HG02885 (cell line): ENCODE results near the gene VEGFA.

ENCODE experiments used
- ATAC-seq: cut with Tn5 transposase; IDR thresholded peaks from one replicate; pipeline ENCODE4 v1.9.1; 2021; ENCODE audit warnings: mild to moderate bottlenecking; ENCODE audit not compliant: unreplicated experiment, poor library complexity

Gene VEGFA

DNA sequence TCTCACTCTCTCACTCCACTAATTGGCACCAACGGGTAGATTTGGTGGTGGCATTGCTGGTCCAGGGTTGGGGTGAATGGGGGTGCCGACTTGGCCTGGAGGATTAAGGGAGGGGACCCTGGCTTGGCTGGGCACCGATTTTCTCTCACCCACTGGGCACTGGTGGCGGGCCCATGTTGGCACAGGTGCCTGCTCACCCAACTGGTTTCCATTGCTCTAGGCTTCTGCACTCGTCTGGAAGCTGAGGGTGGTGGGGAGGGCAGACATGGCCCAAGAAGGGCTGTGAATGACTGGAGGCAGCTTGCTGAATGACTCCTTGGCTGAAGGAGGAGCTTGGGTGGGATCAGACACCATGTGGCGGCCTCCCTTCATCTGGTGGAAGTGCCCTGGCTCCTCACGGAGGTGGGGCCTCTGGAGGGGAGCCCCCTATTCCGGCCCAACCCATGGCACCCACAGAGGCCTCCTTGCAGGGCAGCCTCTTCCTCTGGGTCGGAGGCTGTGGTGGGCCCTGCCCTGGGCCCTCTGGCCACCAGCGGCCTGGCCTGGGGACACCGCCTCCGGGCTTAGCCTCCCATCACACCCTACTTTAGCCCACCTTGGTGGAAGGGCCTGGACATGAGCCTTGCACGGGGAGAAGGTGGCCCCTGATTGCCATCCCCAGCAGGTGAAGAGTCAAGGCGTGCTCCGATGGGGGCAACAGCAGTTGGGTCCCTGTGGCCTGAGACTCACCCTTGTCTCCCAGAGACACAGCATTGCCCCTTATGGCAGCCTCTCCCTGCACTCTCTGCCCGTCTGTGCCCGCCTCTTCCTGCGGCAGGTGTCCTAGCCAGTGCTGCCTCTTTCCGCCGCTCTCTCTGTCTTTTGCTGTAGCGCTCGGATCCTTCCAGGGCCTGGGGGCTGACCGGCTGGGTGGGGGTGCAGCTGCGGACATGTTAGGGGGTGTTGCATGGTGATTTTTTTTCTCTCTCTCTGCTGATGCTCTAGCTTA lies 11.2 kb downstream of the VEGFA start:
- ATAC-seq, result no peak

DNA sequence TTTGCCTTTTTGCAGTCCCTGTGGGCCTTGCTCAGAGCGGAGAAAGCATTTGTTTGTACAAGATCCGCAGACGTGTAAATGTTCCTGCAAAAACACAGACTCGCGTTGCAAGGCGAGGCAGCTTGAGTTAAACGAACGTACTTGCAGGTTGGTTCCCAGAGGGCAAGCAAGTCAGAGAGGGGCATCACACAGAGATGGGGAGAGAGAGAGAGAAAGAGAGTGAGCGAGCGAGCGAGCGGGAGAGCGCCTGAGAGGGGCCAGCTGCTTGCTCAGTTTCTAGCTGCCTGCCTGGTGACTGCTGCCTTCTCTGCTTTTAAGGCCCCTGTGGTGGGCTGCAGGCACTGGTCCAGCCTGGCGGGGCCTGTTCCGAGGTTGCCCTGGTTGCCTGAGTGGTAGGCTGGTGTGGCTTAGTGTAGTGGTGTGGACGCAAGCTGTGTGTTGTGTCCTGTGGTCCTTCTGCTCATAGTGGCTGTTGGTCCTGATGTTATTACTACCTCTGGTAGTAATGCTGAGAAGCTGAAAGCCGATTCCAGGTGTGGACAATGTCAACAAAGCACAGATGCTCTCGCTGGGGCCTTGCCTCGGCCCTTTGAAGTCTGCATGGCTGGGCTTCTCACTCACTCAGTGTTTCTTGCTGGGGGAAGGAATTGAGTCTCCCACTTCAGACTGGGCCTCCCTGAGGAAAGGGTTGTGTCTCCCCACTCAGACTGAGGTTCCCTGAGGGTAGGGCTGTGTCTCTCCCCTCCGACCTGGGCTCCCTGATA lies 12.1 kb downstream of the VEGFA start:
- no peak for ATAC-seq

DNA sequence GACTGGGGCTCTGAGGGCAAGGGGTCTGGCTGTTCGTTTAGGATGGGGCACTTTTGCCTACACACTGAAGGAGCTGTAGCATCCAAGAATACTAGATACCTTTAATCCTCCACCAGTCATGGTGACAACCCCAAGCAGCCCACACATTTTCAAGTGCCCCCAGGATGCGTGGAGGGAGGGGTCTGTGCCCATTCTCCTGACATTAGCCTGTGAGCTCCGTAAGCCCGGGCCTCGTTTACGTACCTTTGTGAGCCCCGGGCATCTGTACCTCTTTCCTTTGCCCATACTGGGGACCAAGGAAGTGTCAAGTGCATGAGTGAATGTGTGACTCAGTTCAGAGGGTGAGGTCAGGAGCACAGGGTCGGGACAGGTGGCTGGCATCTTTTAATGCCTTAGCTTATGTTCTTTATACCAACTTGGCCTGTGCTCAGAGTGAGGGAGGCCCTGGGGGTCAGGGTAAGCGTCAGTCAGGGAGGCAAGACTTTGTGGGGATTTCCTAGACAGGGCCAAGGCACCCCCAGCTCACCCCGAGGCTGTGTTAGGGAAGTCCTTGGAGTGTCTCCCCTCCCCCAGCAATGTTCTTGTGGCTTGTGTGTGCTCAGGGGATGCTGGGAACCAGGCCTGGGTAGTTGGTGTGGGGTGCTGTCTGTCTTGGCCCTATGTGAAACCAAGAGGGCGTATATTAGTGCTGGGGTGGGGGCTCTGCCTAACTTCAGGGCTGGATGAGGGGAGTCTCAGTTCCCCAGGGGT lies 12.9 kb downstream of the VEGFA start:
- ATAC-seq, result no peak

DNA sequence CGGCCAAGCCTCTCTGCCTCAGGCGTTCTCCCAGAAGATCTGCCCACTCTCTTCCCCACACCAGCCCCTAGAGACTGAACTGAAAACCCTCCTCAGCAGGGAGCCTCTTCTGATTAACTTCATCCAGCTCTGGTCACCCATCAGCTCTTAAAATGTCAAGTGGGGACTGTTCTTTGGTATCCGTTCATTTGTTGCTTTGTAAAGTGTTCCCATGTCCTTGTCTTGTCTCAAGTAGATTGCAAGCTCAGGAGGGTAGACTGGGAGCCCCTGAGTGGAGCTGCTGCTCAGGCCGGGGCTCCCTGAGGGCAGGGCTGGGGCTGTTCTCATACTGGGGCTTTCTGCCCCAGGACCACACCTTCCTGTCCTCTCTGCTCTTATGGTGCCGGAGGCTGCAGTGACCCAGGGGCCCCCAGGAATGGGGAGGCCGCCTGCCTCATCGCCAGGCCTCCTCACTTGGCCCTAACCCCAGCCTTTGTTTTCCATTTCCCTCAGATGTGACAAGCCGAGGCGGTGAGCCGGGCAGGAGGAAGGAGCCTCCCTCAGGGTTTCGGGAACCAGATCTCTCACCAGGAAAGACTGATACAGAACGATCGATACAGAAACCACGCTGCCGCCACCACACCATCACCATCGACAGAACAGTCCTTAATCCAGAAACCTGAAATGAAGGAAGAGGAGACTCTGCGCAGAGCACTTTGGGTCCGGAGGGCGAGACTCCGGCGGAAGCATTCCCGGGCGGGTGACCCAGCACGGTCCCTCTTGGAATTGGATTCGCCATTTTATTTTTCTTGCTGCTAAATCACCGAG lies 14.2 kb downstream of the VEGFA start:
- no peak for ATAC-seq

DNA sequence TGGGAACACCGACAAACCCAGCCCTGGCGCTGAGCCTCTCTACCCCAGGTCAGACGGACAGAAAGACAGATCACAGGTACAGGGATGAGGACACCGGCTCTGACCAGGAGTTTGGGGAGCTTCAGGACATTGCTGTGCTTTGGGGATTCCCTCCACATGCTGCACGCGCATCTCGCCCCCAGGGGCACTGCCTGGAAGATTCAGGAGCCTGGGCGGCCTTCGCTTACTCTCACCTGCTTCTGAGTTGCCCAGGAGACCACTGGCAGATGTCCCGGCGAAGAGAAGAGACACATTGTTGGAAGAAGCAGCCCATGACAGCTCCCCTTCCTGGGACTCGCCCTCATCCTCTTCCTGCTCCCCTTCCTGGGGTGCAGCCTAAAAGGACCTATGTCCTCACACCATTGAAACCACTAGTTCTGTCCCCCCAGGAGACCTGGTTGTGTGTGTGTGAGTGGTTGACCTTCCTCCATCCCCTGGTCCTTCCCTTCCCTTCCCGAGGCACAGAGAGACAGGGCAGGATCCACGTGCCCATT lies 15.3 kb downstream of the VEGFA start:
- no peak for ATAC-seq

DNA sequence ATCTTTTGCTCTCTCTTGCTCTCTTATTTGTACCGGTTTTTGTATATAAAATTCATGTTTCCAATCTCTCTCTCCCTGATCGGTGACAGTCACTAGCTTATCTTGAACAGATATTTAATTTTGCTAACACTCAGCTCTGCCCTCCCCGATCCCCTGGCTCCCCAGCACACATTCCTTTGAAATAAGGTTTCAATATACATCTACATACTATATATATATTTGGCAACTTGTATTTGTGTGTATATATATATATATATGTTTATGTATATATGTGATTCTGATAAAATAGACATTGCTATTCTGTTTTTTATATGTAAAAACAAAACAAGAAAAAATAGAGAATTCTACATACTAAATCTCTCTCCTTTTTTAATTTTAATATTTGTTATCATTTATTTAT lies 15.9 kb downstream of the VEGFA start:
- no peak for ATAC-seq

DNA sequence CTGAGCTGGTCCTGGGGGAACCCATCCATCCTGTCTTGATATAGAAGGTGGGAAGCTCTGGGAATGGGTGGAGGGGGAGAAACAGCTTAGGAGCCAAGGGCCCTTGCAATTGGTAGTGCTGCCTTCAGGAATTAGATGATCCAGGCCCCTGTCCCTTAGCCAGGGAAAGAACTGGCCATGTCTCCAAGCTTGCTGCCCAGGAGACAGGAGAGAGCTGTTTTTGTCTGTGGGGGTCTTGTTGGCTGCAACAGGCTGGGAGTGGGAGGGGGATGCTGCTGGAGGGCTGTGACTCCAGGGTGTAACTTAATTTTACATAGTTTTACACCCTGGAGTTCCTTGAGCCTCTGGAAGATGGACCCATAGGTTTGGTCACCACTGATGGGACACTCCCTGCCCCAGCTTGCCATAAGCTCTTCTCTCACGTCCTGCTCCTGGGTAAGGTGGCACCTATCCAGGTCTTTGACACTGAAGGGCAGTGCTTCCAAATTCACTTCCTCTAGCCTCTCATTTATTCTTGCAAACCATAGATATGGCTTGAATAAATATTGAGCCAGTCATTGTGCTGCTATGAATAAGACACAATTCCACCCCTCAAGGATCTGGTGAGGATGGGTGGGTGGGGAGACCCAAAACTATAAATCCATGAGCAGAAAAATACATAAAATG lies 16.8 kb downstream of the VEGFA start:
- ATAC-seq, result no peak

DNA sequence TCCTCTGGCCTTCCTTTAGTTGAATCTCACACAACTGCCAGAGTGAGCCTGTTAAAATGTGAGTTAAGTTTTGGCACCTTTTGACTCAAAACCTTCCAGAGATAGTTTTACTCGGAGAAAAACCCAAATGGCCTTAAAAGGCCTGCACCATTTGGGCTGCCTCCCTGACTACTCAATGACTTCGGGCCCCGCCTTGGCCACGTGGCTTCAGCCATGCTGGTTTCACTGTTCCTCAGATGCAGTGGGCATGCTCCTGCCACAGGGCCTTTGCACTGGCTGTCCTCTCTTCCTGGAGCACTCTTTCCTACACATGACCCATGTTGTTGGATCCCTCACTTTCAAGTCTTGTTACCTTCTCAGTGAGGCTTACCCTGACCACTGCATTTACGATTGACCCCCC lies 18.3 kb downstream of the VEGFA start:
- ATAC-seq, result no peak

DNA sequence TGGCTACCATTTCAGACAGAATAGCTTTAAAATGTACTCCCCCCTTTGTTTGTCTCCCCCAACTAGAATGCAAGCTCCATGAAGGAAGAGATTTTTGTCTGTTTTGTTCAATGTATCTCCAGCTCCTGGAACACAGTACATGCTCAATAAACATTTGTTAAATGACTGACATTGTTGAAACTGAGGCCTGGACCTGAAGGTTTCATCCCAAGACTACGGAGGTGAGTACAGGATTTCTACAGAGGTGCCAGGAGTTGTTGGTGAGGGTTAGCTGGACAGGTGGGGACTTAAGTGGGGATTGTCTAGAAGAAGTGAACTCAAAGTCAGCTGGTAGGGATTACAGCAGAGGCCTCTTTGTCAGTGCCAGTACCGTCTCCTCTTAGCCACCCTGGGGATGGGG lies 19.4 kb downstream of the VEGFA start:
- ATAC-seq, result no peak

DNA sequence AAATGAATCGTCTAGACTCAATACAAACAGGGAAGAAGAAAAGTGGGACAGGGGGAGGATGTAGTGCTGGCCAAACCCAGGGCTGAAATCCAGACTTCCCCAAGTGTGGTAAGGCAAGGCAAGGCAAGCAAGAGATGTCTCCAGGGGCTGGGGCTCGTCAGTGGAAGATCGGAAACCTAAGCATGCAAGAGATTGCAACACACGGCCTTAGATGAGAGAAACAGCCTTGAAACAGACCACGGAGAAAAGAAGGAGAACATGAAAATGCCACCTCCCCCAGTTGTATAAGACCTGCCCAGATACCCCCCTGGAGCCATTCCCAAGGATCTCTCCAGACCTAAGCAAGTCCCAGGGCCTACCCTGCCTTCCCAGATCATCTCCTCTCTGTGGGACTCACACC lies 20.0 kb downstream of the VEGFA start:
- no peak for ATAC-seq

DNA sequence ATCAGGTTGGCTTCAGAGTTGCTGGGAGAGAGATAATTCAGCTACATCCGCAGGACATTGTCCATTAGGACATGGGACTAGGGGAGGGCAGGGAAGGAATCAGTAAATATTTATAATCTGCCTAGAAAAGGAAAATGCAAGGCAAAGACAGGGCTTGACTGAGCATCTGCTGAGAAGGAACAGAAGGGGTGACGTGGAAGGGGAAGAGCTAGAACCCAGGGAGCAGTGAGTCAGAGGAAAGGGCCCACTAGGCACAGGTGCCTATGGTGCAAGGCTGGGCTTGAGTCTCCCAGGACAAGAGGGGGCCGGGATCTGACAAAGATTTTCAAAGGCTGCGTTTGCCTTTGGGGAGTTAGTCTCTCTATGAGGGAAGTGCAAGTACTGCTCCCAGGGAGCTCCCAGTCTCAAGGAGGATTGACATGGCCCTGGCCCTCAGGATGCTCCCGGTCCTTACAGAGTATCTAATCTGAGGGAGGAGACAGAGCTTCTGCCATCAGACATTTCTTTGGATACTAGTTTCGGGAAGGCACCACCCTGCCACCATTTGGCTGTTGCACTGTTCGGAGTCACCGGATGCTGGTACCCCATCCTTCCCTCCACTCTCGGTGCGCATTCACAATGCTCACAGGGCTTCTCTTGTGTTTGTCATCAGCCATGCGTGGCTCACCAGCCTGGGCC lies 21.9 kb downstream of the VEGFA start:
- ATAC-seq, result no peak

DNA sequence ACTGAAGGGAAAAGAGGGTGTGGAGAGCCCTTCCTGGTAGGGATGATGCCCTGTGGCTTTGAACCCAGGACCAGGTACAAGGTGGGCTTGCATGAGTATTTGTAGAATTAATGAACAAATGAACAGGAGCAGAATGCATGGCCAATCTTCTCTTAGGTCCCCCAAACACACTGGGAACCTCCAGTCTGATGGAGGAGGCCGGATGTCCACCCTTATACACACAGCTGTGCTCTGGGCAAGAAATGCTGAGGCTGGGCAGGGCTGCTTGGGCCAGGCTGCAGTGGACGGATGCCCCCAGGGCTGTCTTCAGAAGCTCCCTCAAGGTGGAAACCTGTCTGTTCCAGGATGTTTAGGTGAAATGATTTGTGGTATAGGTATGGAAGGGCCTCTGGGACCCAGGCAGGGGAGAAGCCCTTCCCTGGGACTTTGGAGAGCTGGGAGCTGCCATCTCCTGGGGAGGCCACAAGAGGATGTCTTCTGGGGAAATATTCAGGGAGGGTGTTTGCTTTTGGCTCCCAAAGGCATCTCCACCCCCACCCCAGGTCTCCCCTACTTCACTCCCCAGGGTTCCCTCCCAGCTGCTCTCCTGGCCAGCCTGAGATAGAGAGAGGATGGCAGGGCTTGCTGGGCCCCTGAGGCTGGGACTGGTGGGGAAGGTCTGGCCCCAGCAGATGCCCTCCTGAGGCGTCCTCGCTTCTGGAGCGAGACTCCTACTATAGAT lies 23.3 kb downstream of the VEGFA start:
- ATAC-seq, result no peak

DNA sequence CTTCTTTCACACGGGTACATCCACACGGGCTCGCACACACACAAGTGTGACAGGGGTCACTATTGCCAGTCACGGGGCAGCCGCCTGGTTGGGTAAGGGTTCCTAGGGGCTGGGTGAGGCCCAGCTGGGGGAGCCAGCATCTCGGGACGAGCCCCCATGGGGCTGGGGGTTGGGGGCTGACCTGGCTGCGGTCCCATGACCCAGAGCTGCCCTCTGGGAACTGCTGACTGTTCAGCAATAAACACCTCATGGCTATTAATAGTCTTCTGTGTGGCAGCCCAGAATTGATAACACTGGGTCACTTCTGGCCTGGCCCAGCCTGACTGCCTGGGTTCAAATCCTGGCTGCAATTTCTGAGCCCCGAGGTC lies 23.8 kb downstream of the VEGFA start:
- no peak for ATAC-seq

DNA sequence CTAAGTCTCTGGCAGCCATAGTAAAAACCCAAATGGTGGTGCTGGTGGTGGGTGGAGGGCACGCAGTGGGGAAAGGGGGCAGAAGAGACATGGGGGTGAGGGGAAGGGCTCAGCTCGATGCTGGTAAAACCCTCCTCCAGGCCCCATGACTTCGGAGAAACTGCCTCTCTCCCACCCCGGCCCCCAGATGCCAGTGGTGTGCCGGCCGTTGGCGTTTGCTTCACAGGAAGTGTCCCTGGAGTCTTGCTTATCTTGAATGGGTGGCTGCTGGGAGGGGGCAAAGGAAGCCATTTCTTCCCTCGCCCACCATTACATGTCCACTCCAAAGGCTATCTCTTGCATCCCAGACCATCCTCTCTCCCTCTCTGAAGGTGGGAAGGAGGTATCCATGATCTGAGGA lies 25.4 kb downstream of the VEGFA start:
- no peak for ATAC-seq

DNA sequence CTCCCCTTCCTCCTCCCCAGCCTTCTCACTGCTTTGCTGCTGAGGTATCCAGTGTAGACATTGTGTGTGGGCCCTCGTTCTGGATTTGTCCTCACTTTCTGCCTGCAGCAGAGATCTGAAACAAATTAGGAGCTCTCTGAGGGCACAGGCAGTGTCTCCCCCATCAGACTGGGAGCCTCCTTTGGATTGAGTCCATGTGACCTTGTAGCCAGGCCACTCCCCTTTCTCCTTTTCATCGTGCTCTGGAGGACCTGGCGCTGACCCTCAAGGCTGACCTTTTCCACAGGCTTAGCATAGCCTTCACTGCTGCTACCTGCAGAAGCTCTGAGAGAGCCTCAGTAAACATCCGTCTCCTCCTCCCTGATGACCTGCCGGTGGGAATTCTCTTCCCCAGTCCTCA lies 26.2 kb downstream of the VEGFA start:
- no peak for ATAC-seq

DNA sequence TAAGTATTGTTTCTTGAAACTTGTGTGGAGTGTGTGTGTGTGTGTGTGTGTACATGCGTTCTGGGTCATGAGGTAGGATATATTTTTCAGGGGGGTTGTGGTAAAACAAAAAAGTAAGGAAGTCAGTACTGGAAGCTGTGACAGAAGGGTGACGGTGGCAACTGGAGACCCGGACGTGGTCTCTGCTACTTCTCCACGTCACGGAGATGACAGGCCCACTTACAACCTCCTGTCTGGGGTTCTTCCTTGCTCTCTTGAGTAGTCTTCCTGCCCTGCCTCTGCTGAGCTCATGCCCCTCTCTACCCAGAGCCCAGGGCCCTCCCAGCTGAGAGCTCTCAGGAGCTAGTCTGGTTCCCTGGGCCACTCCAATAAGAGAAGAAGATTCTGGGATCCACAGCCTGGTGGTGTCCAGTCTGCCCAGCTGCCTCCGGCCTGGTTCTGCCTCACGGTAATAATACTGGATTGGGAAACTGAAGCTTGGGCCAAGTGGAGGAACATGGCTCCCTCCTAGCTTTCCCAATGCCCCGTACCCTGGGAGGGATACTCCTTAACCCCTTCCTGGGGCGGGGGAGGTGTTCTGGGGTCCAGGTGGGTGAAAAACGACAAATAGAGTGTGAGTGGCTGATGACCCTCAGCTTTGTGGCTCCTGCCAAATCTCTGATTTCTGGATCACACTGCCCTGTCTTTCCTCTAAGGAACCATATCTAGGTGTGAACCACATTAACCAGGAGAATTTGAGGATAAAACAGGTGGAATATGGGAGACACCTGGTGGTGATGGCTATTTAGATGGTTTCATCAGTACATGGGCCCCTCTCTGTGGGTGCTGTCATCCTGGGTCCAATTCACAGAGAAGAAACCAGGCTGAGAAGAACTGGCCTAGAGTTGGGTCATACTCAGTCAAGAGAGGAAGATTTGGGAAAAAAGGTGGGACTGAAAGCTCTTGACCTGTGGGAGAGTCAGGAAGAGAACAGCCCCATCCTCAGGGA lies 27.2 kb downstream of the VEGFA start:
- ATAC-seq, result no peak

DNA sequence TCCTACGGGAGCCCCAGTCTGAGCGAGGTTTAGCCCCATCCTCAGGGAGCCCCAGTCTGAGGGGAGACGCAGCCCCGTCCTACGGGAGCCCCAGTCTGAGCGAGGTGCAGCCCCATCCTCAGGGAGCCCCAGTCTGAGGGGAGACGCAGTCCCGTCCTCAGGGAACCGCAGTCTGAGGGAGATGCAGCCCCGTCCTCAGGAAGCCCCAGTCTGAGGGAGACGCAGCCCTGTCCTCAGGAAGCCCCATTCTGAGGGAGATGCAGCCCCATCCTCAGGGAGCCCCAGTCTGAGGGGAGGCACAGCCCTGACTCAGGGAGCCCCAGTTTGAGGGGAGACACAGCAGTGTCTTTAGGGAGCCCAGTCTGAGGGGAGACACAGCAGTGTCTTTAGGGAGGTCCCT lies 27.9 kb downstream of the VEGFA start:
- no peak for ATAC-seq
